H1 (cell line): ENCODE data around the gene LRRC25. TPM values are rescaled to one million over a fixed set of nuclear protein-coding genes. Genes with fewer than 3 reads are reported as not detected.

Experiments
- CREB1 ChIP-seq: IDR thresholded peaks from 2 replicates; pipeline ENCODE4 v1.6.1; 2012; ENCODE audit warnings: inconsistent platforms
- NRF1 ChIP-seq: IDR thresholded peaks from 2 replicates; pipeline ENCODE4 v1.6.1; 2011; ENCODE audit warnings: mild to moderate bottlenecking, low read depth, low read length, improper control_type of control experiment
- RBBP5 ChIP-seq: IDR thresholded peaks from 2 replicates; pipeline ENCODE4 v1.7.1; 2012; ENCODE audit warnings: low read depth, mild to moderate bottlenecking, inconsistent platforms, low read length, moderate library complexity, borderline replicate concordance
- YY1 ChIP-seq: IDR thresholded peaks from 2 replicates; pipeline ENCODE4 v1.6.1; 2011; ENCODE audit warnings: low read depth, mild to moderate bottlenecking, low read length
- microRNA-seq, 2 experiments: library from miRNA; unstranded; fragments of <30 nt; microRNA quantifications; one replicate each; pipeline versions ENCODE4 to v1.2.0, GENCODE V29; 2016 to 2020; ENCODE audit warnings: borderline microRNAs expressed in 2 of 2, borderline number of aligned reads in 2 of 2, borderline replicate concordance in 1 of 2
- polyA plus RNA-seq, 7 experiments: library from polyadenylated mRNA; depleted of rRNA in 3 of 7; stranded (reverse) in 5 of 7; unstranded in 2 of 7; fragments of >200 nt in 5 of 7; fragments of 200-250 nt in 2 of 7; gene quantifications; 1 replicate in 5 of 7; 2 replicates in 1 of 7; 4 replicates in 1 of 7; pipeline versions ENCODE4 v1.2.1 to v1.2.3, GENCODE V29; 2011 to 2013; ENCODE audit warnings: missing spikeins in 2 of 7, mixed read lengths in 2 of 7
- small RNA-seq: library from polyadenylated mRNA; stranded (forward); fragments of <200 nt; extraction: miRNeasy Mini kit (QIAGEN cat#:217004); gene quantifications from one replicate; pipeline ENCODE3, GENCODE V24; 2013; ENCODE audit not compliant: insufficient read depth
- total RNA-seq: library from RNA; stranded (reverse); fragmentation: NEBNext Ultra II Directional; extraction: Animal tissue kit (Norgen Biotek cat#: 25700); gene quantifications from 2 replicates; pipeline ENCODE4 v1.2.1, GENCODE V29; 2021

LRRC25 gene
- total and polyA plus RNA-seq, 2 of the 8 experiments (the other 6 are each of a cell fraction or from before 2014, with no cell fraction given): 0.20 to 0.41 TPM

GRCh38 chr19:18342090-18342632 is 55.3 kb downstream of the LRRC25 start (continued):
- TF ChIP-seq RBBP5 (no peak), CREB1 (no peak), NRF1 (no peak), YY1 (no peak)

Small RNAs within 50 kb of the gene (microRNA-seq; reads per million reads assigned to microRNA genes)
- 0 reads per million in 2 experiments for gene MIR3189

Small RNAs within 50 kb of the gene (small RNA-seq; reads per million reads assigned to genes)
- not detected for gene MIR3189

Other genes starting within 250 kb of the LRRC25 start
- gene PIK3R2, start 244.5 kb downstream of the LRRC25 start, total RNA-seq: 53.8 and 57.1 TPM in 2 replicates
- gene PIK3R2, start 244.5 kb downstream of the LRRC25 start, polyA plus RNA-seq (2011; rRNA removed): 21.7 and 31.4 TPM in 2 replicates
- gene IFI30, start 223.8 kb downstream of the LRRC25 start, total RNA-seq: 25.9 and 28.9 TPM in 2 replicates
- 59.5 and 62.4 TPM in 2 replicates for gene IFI30, start 223.8 kb downstream of the LRRC25 start, polyA plus RNA-seq (2011; rRNA removed)
- gene MPV17L2, start 204.4 kb downstream of the LRRC25 start, total RNA-seq: 24.2 and 28.6 TPM in 2 replicates
- 80.1 and 82.6 TPM in 2 replicates for gene MPV17L2, start 204.4 kb downstream of the LRRC25 start, polyA plus RNA-seq (2011; rRNA removed)
- gene RAB3A, start 193.6 kb downstream of the LRRC25 start, total RNA-seq: 14.2 and 14.3 TPM in 2 replicates
- 13.6 and 18.6 TPM in 2 replicates for gene RAB3A, start 193.6 kb downstream of the LRRC25 start, polyA plus RNA-seq (2011; rRNA removed)
- 2.3 and 2.7 TPM in 2 replicates for gene PDE4C, start 171.2 kb downstream of the LRRC25 start, total RNA-seq
- 3.1 and 3.7 TPM in 2 replicates for gene PDE4C, start 171.2 kb downstream of the LRRC25 start, polyA plus RNA-seq (2011; rRNA removed)
- 0.31 and 1.0 TPM in 2 replicates for gene IQCN, start 123.2 kb downstream of the LRRC25 start, total RNA-seq
- 0.36 and 0.82 TPM in 2 replicates for gene IQCN, start 123.2 kb downstream of the LRRC25 start, polyA plus RNA-seq (2011; rRNA removed)
- 77.5 and 95.8 TPM in 2 replicates for gene JUND, start 116.0 kb downstream of the LRRC25 start, total RNA-seq
- 54.0 and 64.4 TPM in 2 replicates for gene JUND, start 116.0 kb downstream of the LRRC25 start, polyA plus RNA-seq (2011; rRNA removed)
- 319 and 344 TPM in 2 replicates for gene LSM4, start 74.5 kb downstream of the LRRC25 start, total RNA-seq
- gene LSM4, start 74.5 kb downstream of the LRRC25 start, polyA plus RNA-seq (2011; rRNA removed): 302 and 380 TPM in 2 replicates
- gene PGPEP1, start 57.0 kb downstream of the LRRC25 start, total RNA-seq: 33.2 and 33.4 TPM in 2 replicates
- gene PGPEP1, start 57.0 kb downstream of the LRRC25 start, polyA plus RNA-seq (2011; rRNA removed): 16.6 and 17.0 TPM in 2 replicates
- gene GDF15, start 11.5 kb downstream of the LRRC25 start, total RNA-seq: 4.1 and 5.0 TPM in 2 replicates
- 8.5 and 18.8 TPM in 2 replicates for gene GDF15, start 11.5 kb downstream of the LRRC25 start, polyA plus RNA-seq (2011; rRNA removed)
- gene SSBP4, start 21.8 kb upstream of the LRRC25 start, total RNA-seq: 26.4 and 30.5 TPM in 2 replicates
- 33.7 and 51.3 TPM in 2 replicates for gene SSBP4, start 21.8 kb upstream of the LRRC25 start, polyA plus RNA-seq (2011; rRNA removed)
- 207 and 215 TPM in 2 replicates for gene ISYNA1, start 40.5 kb upstream of the LRRC25 start, total RNA-seq
- 264 and 330 TPM in 2 replicates for gene ISYNA1, start 40.5 kb upstream of the LRRC25 start, polyA plus RNA-seq (2011; rRNA removed)
- gene ELL, start 124.4 kb upstream of the LRRC25 start, total RNA-seq: 10.2 and 10.5 TPM in 2 replicates
- gene ELL, start 124.4 kb upstream of the LRRC25 start, polyA plus RNA-seq (2011; rRNA removed): 5.2 and 8.8 TPM in 2 replicates
- 264 and 273 TPM in 2 replicates for gene FKBP8, start 146.0 kb upstream of the LRRC25 start, total RNA-seq
- 309 and 441 TPM in 2 replicates for gene FKBP8, start 146.0 kb upstream of the LRRC25 start, polyA plus RNA-seq (2011; rRNA removed)
- gene KXD1, start 160.2 kb upstream of the LRRC25 start, total RNA-seq: 113 and 115 TPM in 2 replicates
- 267 and 305 TPM in 2 replicates for gene KXD1, start 160.2 kb upstream of the LRRC25 start, polyA plus RNA-seq (2011; rRNA removed)
- 1,331 and 1,340 TPM in 2 replicates for gene UBA52, start 174.2 kb upstream of the LRRC25 start, total RNA-seq
- gene UBA52, start 174.2 kb upstream of the LRRC25 start, polyA plus RNA-seq (2011; rRNA removed): 2,924 and 5,409 TPM in 2 replicates
- 56.8 and 63.1 TPM in 2 replicates for gene REX1BD, start 191.2 kb upstream of the LRRC25 start, total RNA-seq
- gene REX1BD, start 191.2 kb upstream of the LRRC25 start, polyA plus RNA-seq (2011; rRNA removed): 62.7 and 132 TPM in 2 replicates
- 9.5 and 10.3 TPM in 2 replicates for gene CRLF1, start 209.2 kb upstream of the LRRC25 start, total RNA-seq
- 7.2 and 19.2 TPM in 2 replicates for gene CRLF1, start 209.2 kb upstream of the LRRC25 start, polyA plus RNA-seq (2011; rRNA removed)
- 8.6 and 12.2 TPM in 2 replicates for gene TMEM59L, start 215.2 kb upstream of the LRRC25 start, total RNA-seq
- 4.0 and 10.4 TPM in 2 replicates for gene TMEM59L, start 215.2 kb upstream of the LRRC25 start, polyA plus RNA-seq (2011; rRNA removed)
- gene KLHL26, start 239.4 kb upstream of the LRRC25 start, total RNA-seq: 8.8 and 9.0 TPM in 2 replicates
- 2.2 and 6.7 TPM in 2 replicates for gene KLHL26, start 239.4 kb upstream of the LRRC25 start, polyA plus RNA-seq (2011; rRNA removed)